PC-9 (cell line): Measurements from ENCODE around the gene UNC50. TPM values are rescaled to one million over a fixed set of nuclear protein-coding genes. Genes with fewer than 3 reads are reported as not detected.

Experiments used
- BruUV-seq: library from RNA; stranded (reverse); fragments of 400-500 nt; replicated peaks from 2 replicates; lab custom pipeline; 2021; lab: Mats Ljungman, UMichigan
- CTCF ChIA-PET: fragments of 300-600 bp; sonication (Branson Sonifier 250); formaldehyde crosslinking; loops from one replicate; lab custom pipeline; 2022; ENCODE audit warnings: antibody characterized with exemption; lab: Charles Lee
- POLR2A ChIA-PET: fragments of 300-600 bp; sonication (Branson Sonifier 250); formaldehyde crosslinking; loops from one replicate; lab custom pipeline; 2022; ENCODE audit warnings: antibody characterized with exemption; ENCODE audit not compliant: unreplicated experiment; lab: Charles Lee
- DNase-seq, 2 experiments: peaks; one replicate each; pipeline versions ENCODE4 v3.0.0 to v3.0.0-alpha.2; 2015 to 2022; ENCODE audit warnings: mixed read lengths in 1 of 2
- H2AFZ ChIP-seq: fragments of 200-600 bp; sonication (generic); 2 replicates; pipeline ENCODE4 v1.8.1; 2017; ENCODE audit warnings: antibody characterized with exemption
- H3F3A ChIP-seq: fragments of 200-600 bp; sonication (generic); 2 replicates; pipeline ENCODE4 v1.8.1; 2017; ENCODE audit warnings: antibody characterized with exemption, mild to moderate bottlenecking, low read depth; ENCODE audit not compliant: insufficient read depth
- H3K27ac ChIP-seq: fragments of 200-600 bp; sonication (generic); 2 replicates; pipeline ENCODE4 v1.6.1; 2016; ENCODE audit warnings: mixed run types
- H3K27me3 ChIP-seq: fragments of 200-600 bp; sonication (generic); 2 replicates; pipeline ENCODE4 v1.6.1; 2016; ENCODE audit warnings: low read depth, mixed run types; ENCODE audit not compliant: insufficient read depth
- H3K36me3 ChIP-seq: fragments of 200-600 bp; sonication (generic); 2 replicates; pipeline ENCODE4 v1.6.1; 2016; ENCODE audit warnings: low read depth, mixed run types
- H3K4me1 ChIP-seq: fragments of 200-600 bp; sonication (generic); replicated peaks from 2 replicates; pipeline ENCODE4 v1.6.1; 2016; ENCODE audit warnings: mixed run types; ENCODE audit not compliant: insufficient read depth
- H3K4me2 ChIP-seq: fragments of 200-600 bp; sonication (generic); 2 replicates; pipeline ENCODE4 v1.6.1; 2017; ENCODE audit warnings: mixed run types
- H3K4me3 ChIP-seq: fragments of 200-600 bp; sonication (generic); 2 replicates; pipeline ENCODE4 v1.6.1; 2016; ENCODE audit warnings: mixed run types
- H3K79me2 ChIP-seq: fragments of 200-600 bp; sonication (generic); 2 replicates; pipeline ENCODE4 v1.6.1; 2017; ENCODE audit warnings: low read depth, mixed run types
- H3K9me2 ChIP-seq: fragments of 200-600 bp; sonication (generic); 2 replicates; pipeline ENCODE4 v1.8.1; 2017; ENCODE audit warnings: mild to moderate bottlenecking; ENCODE audit not compliant: insufficient read depth
- H3K9me3 ChIP-seq: fragments of 200-600 bp; sonication (generic); 2 replicates; pipeline ENCODE4 v1.8.1; 2016; ENCODE audit warnings: low read depth; ENCODE audit not compliant: insufficient read depth
- H4K20me1 ChIP-seq: fragments of 200-600 bp; sonication (generic); 2 replicates; pipeline ENCODE4 v1.8.1; 2017; ENCODE audit not compliant: insufficient read depth
- EZH2 ChIP-seq: fragments of 200-600 bp; sonication (generic); IDR thresholded peaks from 2 replicates; pipeline ENCODE4 v1.8.0; 2017; ENCODE audit warnings: antibody characterized with exemption, low read depth
- intact Hi-C: fragments of 100-400 bp; cut with micrococcal nuclease; formaldehyde crosslinking; loops from one replicate; pipeline ENCODE4 v1.10.0; 2022; ENCODE audit not compliant: unreplicated experiment
- total RNA-seq: library from RNA; stranded (reverse); gene quantifications from 2 replicates; pipeline ENCODE4 v1.2.3, GENCODE V29; 2021
- TF ChIP-seq, protein P1 (sequence below): fragments of 200-600 bp; sonication (generic); conservative IDR thresholded peaks from 2 replicates; pipeline ENCODE4 v1.6.1; 2017; ENCODE audit warnings: mixed run types, antibody characterized with exemption, mild to moderate bottlenecking, moderate library complexity

UNC50 gene
- total RNA-seq, 1 experiment from 2014 or later = 46.0 TPM

DNA sequence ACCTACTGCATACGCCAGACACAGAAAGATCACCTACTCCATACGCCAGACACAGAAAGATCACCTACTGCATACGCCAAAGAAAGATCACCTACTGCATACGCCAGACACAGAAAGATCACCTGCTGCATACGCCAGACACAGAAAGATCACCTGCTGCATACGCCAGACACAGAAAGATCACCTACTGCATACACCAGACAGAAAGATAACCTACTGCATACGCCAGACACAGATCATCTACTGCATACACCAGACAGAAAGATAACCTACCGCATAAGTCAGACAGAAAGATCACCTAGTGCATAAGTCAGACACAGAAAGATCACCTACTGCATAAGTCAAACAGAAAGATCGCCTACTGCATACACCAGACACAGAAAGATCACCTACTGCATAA, 25.9 kb upstream of the UNC50 start:
- Histone ChIP-seq H3F3A (no peaks in the 10 kb centered on the region), H3K4me3 (no peak overlapping the region), H3K27me3 (no peaks in the 10 kb centered on the region), H3K9me2 (no peaks in the 10 kb centered on the region), H3K79me2 (no peaks in the 10 kb centered on the region), H3K27ac (no peak overlapping the region), H3K4me1 (no peaks in the 10 kb centered on the region), H4K20me1 (no peaks in the 10 kb centered on the region), H3K36me3 (no peaks in the 10 kb centered on the region), H3K4me2 (no peak overlapping the region), H3K9me3 (no peaks in the 10 kb centered on the region), H2AFZ (no peak overlapping the region)
- CTCF ChIA-PET = no interaction called here
- TF ChIP-seq EZH2 = no peak
- TF ChIP-seq, protein P1, sequence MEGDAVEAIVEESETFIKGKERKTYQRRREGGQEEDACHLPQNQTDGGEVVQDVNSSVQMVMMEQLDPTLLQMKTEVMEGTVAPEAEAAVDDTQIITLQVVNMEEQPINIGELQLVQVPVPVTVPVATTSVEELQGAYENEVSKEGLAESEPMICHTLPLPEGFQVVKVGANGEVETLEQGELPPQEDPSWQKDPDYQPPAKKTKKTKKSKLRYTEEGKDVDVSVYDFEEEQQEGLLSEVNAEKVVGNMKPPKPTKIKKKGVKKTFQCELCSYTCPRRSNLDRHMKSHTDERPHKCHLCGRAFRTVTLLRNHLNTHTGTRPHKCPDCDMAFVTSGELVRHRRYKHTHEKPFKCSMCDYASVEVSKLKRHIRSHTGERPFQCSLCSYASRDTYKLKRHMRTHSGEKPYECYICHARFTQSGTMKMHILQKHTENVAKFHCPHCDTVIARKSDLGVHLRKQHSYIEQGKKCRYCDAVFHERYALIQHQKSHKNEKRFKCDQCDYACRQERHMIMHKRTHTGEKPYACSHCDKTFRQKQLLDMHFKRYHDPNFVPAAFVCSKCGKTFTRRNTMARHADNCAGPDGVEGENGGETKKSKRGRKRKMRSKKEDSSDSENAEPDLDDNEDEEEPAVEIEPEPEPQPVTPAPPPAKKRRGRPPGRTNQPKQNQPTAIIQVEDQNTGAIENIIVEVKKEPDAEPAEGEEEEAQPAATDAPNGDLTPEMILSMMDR = no peak
- no TSS peak for BruUV-seq
- POLR2A ChIA-PET = no interaction called here
- DNase-seq = no peak
- intact Hi-C loops = no loop called here

DNA sequence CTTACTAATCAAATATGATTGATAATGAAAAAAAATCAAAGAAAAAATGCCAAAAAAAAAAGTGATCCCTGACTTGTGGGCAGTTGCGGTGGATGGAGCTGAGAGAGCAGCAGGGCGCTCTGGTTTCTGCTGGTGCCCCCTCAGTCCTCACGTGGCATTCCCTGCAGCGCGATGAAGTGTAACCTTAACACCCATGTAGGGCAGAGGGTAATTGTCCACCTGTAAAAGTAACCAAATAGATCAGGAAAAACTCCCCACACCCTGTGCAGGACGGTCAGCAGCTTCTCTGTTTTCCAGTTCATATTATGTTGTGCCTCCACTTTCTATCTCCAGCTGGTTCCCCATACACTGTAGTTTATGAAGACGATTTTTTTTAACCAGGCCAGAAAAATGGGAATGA, 25.1 kb upstream of the UNC50 start:
- intact Hi-C loops = no loop called here
- no peaks in the 10 kb centered on the region for H3K36me3 ChIP-seq
- H3K4me2 ChIP-seq = no peak overlapping the region
- no peak overlapping the region for H3K27ac ChIP-seq
- no peak for DNase-seq
- no peak for TF ChIP-seq EZH2
- TF ChIP-seq, protein P1 = no peak
- no peak overlapping the region for H3K4me3 ChIP-seq
- no TSS peak for BruUV-seq
- no peaks in the 10 kb centered on the region for H3F3A ChIP-seq
- CTCF ChIA-PET = no interaction called here
- no peaks in the 10 kb centered on the region for H3K9me3 ChIP-seq
- POLR2A ChIA-PET = no interaction called here
- no peaks in the 10 kb centered on the region for H3K27me3 ChIP-seq
- no peaks in the 10 kb centered on the region for H3K79me2 ChIP-seq
- no peak overlapping the region for H2AFZ ChIP-seq
- H3K9me2 ChIP-seq = no peaks in the 10 kb centered on the region
- H3K4me1 ChIP-seq = no peaks in the 10 kb centered on the region
- no peaks in the 10 kb centered on the region for H4K20me1 ChIP-seq

DNA sequence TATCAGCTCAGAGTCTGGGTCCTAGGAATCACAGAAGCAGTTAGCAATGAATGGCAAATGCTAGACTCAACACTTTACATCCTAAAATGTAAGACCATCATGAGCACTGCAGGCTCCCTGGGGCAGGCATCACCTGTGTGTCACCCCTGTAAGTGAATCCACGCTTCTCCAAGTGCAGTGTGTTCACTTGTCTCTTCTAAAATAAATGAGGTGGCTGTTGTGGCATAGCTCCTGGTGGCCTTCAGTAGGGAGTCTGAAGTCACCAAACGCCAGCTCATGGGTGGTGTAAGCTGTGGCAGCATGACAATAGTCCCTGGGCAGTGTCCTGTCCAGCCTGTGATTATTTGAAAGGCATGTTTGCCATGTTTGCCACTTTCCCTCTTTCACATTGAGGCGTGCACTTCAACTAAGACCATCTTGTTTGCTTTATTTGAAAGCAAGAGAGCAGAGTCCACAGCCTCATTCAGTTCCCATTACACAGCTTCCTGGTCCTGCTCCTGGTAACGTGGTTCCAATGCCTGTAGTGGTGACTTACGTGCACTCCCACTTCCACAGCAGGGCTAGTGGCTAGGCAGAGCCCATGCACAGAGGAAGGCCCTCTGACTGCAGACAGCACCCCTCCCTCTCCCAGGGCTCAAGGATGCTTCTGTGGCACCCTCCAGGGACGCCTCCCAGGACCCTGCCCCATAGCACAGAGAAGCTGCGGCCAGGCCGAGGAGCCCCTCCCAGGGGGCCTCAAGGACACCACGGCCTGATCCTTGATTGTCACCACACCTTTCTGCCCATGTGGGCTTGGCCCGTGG, 24.4 kb upstream of the UNC50 start:
- Histone ChIP-seq H4K20me1 (no peaks in the 10 kb centered on the region), H3K27me3 (no peaks in the 10 kb centered on the region), H3K9me2 (no peaks in the 10 kb centered on the region), H3K4me2 (no peak overlapping the region), H3K4me3 (no peak overlapping the region), H3K27ac (no peak overlapping the region), H3F3A (no peaks in the 10 kb centered on the region), H3K9me3 (no peaks in the 10 kb centered on the region), H3K79me2 (no peaks in the 10 kb centered on the region), H2AFZ (no peak overlapping the region), H3K36me3 (no peaks in the 10 kb centered on the region), H3K4me1 (no peaks in the 10 kb centered on the region)
- BruUV-seq = no TSS peak
- no peak for DNase-seq
- intact Hi-C loops = no loop called here
- POLR2A ChIA-PET = no interaction called here
- CTCF ChIA-PET = no interaction called here
- TF ChIP-seq EZH2 = no peak
- TF ChIP-seq, protein P1 = no peak
